ENCODE data around the gene MMP23B.
"Not testable (repeated sequence)": the region's sequence is repeated elsewhere in the genome, so short reads cannot be mapped to it uniquely, and the experiment has no call there.

DNA sequence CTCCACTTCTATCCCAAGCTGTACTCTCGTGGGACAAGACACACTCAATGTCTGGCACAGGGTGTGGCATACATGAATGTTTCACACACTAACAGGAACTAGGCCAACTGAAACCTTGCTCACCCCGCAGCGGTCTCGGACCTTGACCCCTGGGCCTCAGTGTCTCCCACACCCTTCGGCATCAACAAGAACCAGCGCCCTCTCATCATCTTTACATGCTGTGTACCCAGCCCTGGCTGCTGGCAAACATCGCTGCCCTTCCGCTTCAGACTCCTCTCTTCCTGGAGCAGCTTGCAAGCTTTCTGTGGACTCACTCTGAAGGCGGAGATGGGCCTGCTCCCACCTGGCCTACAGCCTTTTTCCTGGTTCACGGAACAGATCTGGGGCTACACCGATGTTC lies 16.3 kb downstream of the MMP23B start:
- not testable (repeated sequence) for TF ChIP-seq POLR2A (IDR thresholded peaks at IDR 0.05; ENCODE audit: low read length); GATA1 (IDR thresholded peaks at IDR 0.05; ENCODE audit: low read depth, low read length)

Measured in erythroblast (primary cell).